Common myeloid progenitor, CD34-positive (primary cell): Measurements from ENCODE around the gene ATP6V1G2.
"Not testable (repeated sequence)": the region's sequence is repeated elsewhere in the genome, so short reads cannot be mapped to it uniquely, and the experiment has no call there.

Experiments
- CTCF ChIA-PET: fragments of 350-600 bp; sonication (Branson Sonifier 250); formaldehyde crosslinking; loops from one replicate; lab custom pipeline; 2021; ENCODE audit warnings: antibody characterized with exemption; lab: Charles Lee
- POLR2A ChIA-PET: fragments of 350-600 bp; sonication (Branson Sonifier 250); formaldehyde crosslinking; loops from one replicate; lab custom pipeline; 2021; ENCODE audit warnings: antibody characterized with exemption; lab: Charles Lee
- DNase-seq, 3 donors: peaks; one replicate each; pipeline versions ENCODE4 v3.0.0 to v3.0.0-alpha.2; 2013
- H3K27ac ChIP-seq, 2 experiments: 1 replicate in 1 of 2; 2 replicates in 1 of 2; pipeline ENCODE4 v1.7.0; 2013; ENCODE audit warnings: inconsistent platforms in 2 of 2, low read length in 2 of 2, mild to moderate bottlenecking in 2 of 2, low read depth in 1 of 2, moderate library complexity in 1 of 2; ENCODE audit not compliant: severe bottlenecking in 2 of 2, insufficient read depth in 1 of 2, poor library complexity in 1 of 2
- H3K27me3 ChIP-seq, 5 experiments: replicated peaks in 2 of 5; 1 replicate in 3 of 5; 2 replicates in 2 of 5; pipeline versions ENCODE4 v1.6.1 to v1.7.0; 2013; ENCODE audit warnings: low read length in 4 of 5, mild to moderate bottlenecking in 2 of 5, moderate library complexity in 2 of 5, inconsistent platforms in 1 of 5; ENCODE audit not compliant: insufficient read depth in 5 of 5, control insufficient read depth in 4 of 5
- H3K36me3 ChIP-seq, 4 experiments: 1 replicate in 2 of 4; 2 replicates in 2 of 4; pipeline versions ENCODE4 v1.6.1 to v1.7.0; 2013; ENCODE audit warnings: low read length in 3 of 4, control low read depth in 1 of 4, mild to moderate bottlenecking in 1 of 4; ENCODE audit not compliant: control insufficient read depth in 4 of 4, insufficient read depth in 4 of 4
- H3K4me1 ChIP-seq, 4 experiments: 1 replicate in 3 of 4; 2 replicates in 1 of 4; pipeline versions ENCODE4 v1.6.1 to v1.7.1; 2013; ENCODE audit warnings: low read length in 3 of 4, mild to moderate bottlenecking in 3 of 4, control low read depth in 1 of 4, inconsistent platforms in 1 of 4, moderate library complexity in 1 of 4; ENCODE audit not compliant: control insufficient read depth in 4 of 4, insufficient read depth in 4 of 4; ENCODE audit errors: control extremely low read depth in 1 of 4
- H3K4me3 ChIP-seq, 7 experiments: 1 replicate in 4 of 7; 2 replicates in 3 of 7; pipeline versions ENCODE4 v1.5.1 to v1.7.0; 2013; ENCODE audit warnings: mild to moderate bottlenecking in 7 of 7, low read length in 6 of 7, moderate library complexity in 6 of 7, inconsistent platforms in 2 of 7, low read depth in 2 of 7, control low read depth in 1 of 7; ENCODE audit not compliant: insufficient read depth in 4 of 7, control insufficient read depth in 1 of 7; ENCODE audit errors: extremely low read depth in 1 of 7
- H3K9me3 ChIP-seq, 5 experiments: 1 replicate in 4 of 5; 2 replicates in 1 of 5; pipeline versions ENCODE4 v1.6.1 to v1.7.1; 2013; ENCODE audit warnings: low read length in 4 of 5, mild to moderate bottlenecking in 2 of 5, inconsistent platforms in 1 of 5, low read depth in 1 of 5, moderate library complexity in 1 of 5; ENCODE audit not compliant: control insufficient read depth in 4 of 5, insufficient read depth in 2 of 5; ENCODE audit errors: control extremely low read depth in 1 of 5
- WGBS: methylation state at CpG from one replicate; pipeline ENCODE4 v1.1.5; 2013; ENCODE audit not compliant: insufficient coverage; 5-methylcytosine and 5-hydroxymethylcytosine counted together

Gene ATP6V1G2

DNA sequence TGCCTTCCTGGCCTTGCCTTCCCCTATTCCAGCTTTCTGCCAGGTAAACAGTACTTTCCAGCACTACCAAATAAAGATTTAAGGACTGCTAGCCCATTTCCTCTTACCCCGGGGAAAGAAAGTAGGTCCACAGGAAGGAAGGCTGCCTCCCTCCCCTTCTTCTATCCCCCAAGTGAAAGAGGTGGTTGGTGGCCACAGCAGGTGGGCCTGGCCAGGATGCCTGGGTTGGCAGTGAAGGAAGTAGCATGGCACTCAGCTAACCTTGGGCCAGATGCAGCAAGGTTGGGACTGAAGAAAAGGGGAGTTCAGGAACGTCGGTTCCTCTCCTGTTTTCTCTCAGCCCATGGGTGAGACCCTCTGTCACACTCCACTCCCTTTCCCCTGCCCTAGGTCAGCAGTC lies 9.9 kb upstream of the ATP6V1G2 start:
- Histone ChIP-seq H3K4me1 (peaks cover 30 to 57% (median 51%) of the 10 kb centered on the region in 4 experiments), H3K4me3 (peak overlapping the region in 1 of 7 experiments; percentile 4), H3K27ac (no peak overlapping the region), H3K36me3 (peaks cover 0 to 4% (median 1%) of the 10 kb centered on the region in 4 experiments), H3K9me3 (no peaks in the 10 kb centered on the region), H3K27me3 (no peaks in the 10 kb centered on the region)
- ChIA-PET CTCF (interaction anchor here (7.2 to 24.7 kb wide), 2 partner anchors 26 to 40 kb away, joined by 127 to 557 read pairs; partner anchors contain the start of genes LST1, LTB, NCR3 and TNF), POLR2A (no interaction called here)
- 26% methylated on average over 3 of the region's 3 CpGs for WGBS
- DNase-seq, result peak in 2 of 3 donors; percentile 18 to 36

DNA sequence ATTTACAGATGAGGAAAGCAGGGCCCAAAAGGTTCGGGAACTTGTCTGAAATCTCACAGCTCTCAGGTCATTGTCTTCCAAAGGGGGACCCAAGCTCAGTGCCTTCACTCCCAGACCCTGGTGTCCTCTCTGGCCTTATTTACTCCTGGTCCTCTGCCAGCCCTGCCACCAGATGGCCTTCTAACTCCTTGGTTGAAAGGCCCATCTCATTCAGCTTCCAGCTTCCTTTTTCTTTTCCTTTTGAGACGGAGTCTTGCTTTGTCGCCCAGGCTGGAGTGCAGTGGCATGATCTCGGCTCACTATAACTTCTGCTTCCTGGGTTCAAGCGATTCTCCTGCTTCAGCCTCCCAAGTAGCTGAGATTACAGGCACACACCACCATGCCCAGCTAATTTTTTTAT lies 5.0 kb upstream of the ATP6V1G2 start:
- not testable (repeated sequence) for H3K27me3 ChIP-seq, H3K4me3 ChIP-seq, H3K27ac ChIP-seq, H3K9me3 ChIP-seq, H3K36me3 ChIP-seq
- POLR2A ChIA-PET, result interaction anchor here (0.5 to 1.7 kb wide), 5 partner anchors 10 to 315 kb away, joined by 5 to 10 read pairs (median 7); no protein-coding TSS in a partner anchor
- CTCF ChIA-PET, result interaction anchor here (0.7 to 24.7 kb wide), 25 partner anchors 8 to 281 kb away, joined by 3 to 557 read pairs (median 5); partner anchors contain the start of genes AIF1, GPANK1, HSPA1B and LSM2
- DNase-seq, result peak; percentile 86 to 90 (median 87)
- peaks cover 12 to 40% (median 25%) of the 10 kb centered on the region in 4 experiments for H3K4me1 ChIP-seq
- 19% methylated on average over 2 of the region's 5 CpGs for WGBS

DNA sequence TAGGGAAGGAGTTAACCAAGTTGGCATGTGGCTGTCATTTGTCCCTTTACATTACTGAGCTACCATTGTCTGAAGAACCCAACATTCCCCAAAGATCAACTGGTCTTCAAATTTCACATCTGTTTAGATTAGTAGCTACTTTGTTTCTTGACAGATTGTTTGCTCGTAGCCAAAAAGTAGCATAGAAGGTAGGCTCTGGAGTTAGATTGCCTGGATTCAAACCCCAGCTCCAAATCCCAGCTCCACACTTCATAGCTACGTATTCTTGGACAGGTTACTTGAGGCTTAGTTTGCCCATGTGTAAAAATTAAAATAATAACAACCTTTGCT lies 2.1 kb upstream of the ATP6V1G2 start:
- H3K4me3 ChIP-seq, result peak overlapping the region in 1 of 7 experiments; percentile 64
- no peak for DNase-seq
- H3K27me3 ChIP-seq, result no peaks in the 10 kb centered on the region
- ChIA-PET CTCF (interaction anchor here (0.6 to 24.7 kb wide), 11 partner anchors 10 to 283 kb away, joined by 3 to 557 read pairs (median 5); partner anchors contain the start of genes GPANK1, LST1, LTB and MICB), POLR2A (interaction anchor here (1.5 kb wide), 1 partner anchor 39 kb away, joined by 5 read pairs; the partner anchor contains the start of gene LST1)
- H3K4me1 ChIP-seq, result peaks cover 9 to 40% (median 21%) of the 10 kb centered on the region in 4 experiments
- no peaks in the 10 kb centered on the region for H3K9me3 ChIP-seq
- H3K36me3 ChIP-seq, result peaks cover 0 to 7% (median under 1%) of the 10 kb centered on the region in 4 experiments
- WGBS, result 100% methylated on average over 1 of the region's 2 CpGs
- peak overlapping the region; percentile 74 to 91 for H3K27ac ChIP-seq

DNA sequence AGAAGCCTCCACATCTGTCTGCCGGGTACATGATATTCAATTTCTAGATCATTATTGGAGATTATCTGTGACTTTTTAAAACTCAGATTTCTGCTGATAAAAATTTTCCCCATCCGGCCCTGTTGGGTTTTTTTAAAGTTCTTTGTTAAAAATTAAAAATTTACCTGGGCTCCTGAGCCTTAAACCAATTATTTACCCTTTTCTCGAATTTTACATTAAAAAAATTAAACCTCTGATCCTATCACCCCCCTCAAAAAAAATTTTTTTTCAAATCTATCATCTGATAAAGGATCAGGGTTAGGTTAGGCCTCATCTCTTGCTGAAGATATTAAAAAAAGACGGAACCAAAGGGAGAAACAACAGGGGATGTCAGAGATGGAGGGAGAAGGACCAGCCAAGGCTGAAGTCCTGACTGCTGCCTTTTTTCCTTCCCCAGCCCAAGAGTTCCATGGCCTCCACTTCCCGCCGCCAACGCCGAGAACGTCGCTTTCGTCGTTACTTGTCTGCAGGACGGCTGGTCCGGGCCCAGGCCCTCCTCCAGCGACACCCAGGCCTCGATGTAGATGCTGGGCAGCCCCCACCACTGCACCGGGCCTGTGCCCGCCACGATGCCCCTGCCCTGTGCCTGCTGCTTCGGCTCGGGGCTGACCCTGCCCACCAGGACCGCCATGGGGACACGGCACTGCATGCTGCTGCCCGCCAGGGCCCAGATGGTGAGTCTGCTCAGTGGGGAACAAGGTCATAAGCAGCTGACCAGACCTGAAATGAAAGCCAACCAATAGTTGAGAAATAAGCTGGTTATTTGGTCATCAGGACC lies 1.5 kb upstream of the ATP6V1G2 start:
- DNase-seq, result no peak
- CTCF ChIA-PET, result interaction anchor here (0.6 to 24.7 kb wide), 14 partner anchors 11 to 283 kb away, joined by 3 to 557 read pairs (median 4); partner anchors contain the start of genes GPANK1, LST1, LTB and MICB
- WGBS, result 89% methylated on average over 20 of the region's 24 CpGs
- peaks cover 0 to 7% (median under 1%) of the 10 kb centered on the region in 4 experiments for H3K36me3 ChIP-seq
- H3K4me1 ChIP-seq, result peaks cover 9 to 44% (median 24%) of the 10 kb centered on the region in 4 experiments
- peak overlapping the region; percentile 74 to 91 for H3K27ac ChIP-seq
- peak overlapping the region in 6 of 7 experiments; percentile 60 to 81 (median 72) for H3K4me3 ChIP-seq
- no peaks in the 10 kb centered on the region for H3K9me3 ChIP-seq
- H3K27me3 ChIP-seq, result no peaks in the 10 kb centered on the region
- POLR2A ChIA-PET, result interaction anchor here (0.8 to 1.5 kb wide), 4 partner anchors 33 to 51 kb away, joined by 3 to 5 read pairs (median 4); partner anchors contain the start of genes LST1 and LTB

DNA sequence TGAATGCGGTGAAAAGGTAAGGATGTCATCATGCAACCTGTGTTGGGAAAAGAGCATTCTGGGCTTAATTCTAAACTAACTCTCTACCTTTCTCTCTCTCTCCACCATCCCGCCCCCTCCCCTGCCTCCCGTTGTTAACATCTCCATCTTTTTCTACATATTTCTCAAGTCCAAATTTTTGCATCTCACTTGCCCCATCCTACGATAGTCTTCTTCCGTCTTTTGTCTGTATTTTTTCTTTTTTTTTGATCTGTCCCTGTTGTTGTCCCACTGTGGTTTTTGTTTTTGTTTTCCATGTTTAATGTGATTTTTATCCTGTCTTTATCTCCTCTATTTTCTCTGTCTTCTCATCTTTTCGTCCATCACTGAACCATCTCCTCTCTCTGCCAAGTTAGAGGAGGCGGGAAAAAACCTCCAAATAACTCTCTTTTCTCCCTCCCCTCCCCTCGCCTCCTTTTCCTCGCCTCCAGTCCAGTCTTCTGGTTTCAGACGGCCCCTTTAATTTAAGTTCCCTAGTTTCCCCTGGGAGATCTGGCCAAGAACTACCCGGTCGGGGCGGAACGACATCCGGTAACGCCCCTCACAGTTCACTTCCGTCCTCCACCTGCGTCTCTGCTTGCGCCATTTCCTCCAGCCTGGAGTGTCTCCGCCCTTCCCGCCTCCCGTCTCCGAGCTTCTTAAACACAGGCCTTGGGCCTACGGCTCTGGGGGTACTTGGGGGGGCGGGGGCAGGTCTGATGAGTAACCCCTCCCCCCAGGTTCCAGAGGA lies 734 bp upstream of the ATP6V1G2 start, which contains the start of gene NFKBIL1:
NFKBIL1 (plus strand) TSS at position 651 of the 769 bp plus-strand sequence; CDS start at position 738, 87 bp downstream.
- ChIA-PET POLR2A (interaction anchor here (0.8 to 1.5 kb wide), 6 partner anchors 34 to 118 kb away, joined by 3 to 5 read pairs (median 3); partner anchors contain the start of genes C6orf47, GPANK1, LST1 and LTB), CTCF (interaction anchor here (0.7 to 24.7 kb wide), 13 partner anchors 12 to 183 kb away, joined by 3 to 557 read pairs (median 4); partner anchors contain the start of genes C6orf47, LST1, LTB and MICB)
- peaks cover 9 to 49% (median 31%) of the 10 kb centered on the region in 4 experiments for H3K4me1 ChIP-seq
- peak within 1 kb of the TSS; percentile 74 to 91 for H3K27ac ChIP-seq
- no peaks in the 10 kb centered on the region for H3K9me3 ChIP-seq
- WGBS, result under 1% methylated on average over 15 of the region's 25 CpGs
- peak; percentile 90 to 97 (median 91) for DNase-seq
- H3K27me3 ChIP-seq, result no peaks in the 10 kb centered on the region
- peak within 1 kb of the TSS in 6 of 7 experiments; percentile 60 to 81 (median 72) for H3K4me3 ChIP-seq
- peaks cover 0 to 7% (median under 1%) of the 10 kb centered on the region in 4 experiments for H3K36me3 ChIP-seq

DNA sequence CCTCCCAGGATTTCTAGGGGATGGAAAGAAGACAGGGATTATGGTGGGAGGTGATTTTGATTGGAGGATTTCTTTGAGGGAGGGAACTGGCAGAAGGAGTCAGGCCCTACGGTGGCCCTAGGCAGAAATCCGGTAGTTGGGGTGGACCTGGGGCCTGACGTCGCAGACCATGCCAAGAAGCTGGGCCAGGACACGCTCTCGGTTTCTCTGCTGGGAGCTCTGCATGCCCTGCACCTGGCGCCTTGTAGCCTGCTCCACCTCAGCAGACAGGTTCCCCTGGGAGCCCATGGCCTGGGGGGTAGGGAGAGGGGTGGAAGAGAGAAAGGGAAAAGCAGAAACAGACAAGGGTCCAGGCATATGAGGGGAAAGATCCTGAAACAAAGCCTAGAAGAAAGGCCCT lies 1.1 kb downstream of the ATP6V1G2 start:
- no peaks in the 10 kb centered on the region for H3K27me3 ChIP-seq
- CTCF ChIA-PET, result interaction anchor here (1.1 to 24.7 kb wide), 6 partner anchors 37 to 145 kb away, joined by 3 to 557 read pairs (median 4); partner anchors contain the start of genes LST1, LTB, NCR3 and TNF
- WGBS, result 92% methylated on average over 7 of the region's 7 CpGs
- peaks cover 0 to 6% (median 2%) of the 10 kb centered on the region in 4 experiments for H3K36me3 ChIP-seq
- DNase-seq, result no peak
- no peak overlapping the region for H3K4me3 ChIP-seq
- no peak overlapping the region for H3K27ac ChIP-seq
- POLR2A ChIA-PET, result no interaction called here
- H3K9me3 ChIP-seq, result no peaks in the 10 kb centered on the region
- H3K4me1 ChIP-seq, result peaks cover 11 to 56% (median 36%) of the 10 kb centered on the region in 4 experiments
